Posterior vena cava (tissue), 2 donors: Measurements from ENCODE around the gene DLG2. TPM values are rescaled to one million over a fixed set of nuclear protein-coding genes. Genes with fewer than 3 reads are reported as not detected.

ENCODE experiments used
- DNase-seq: peaks from one replicate; pipeline ENCODE4 v3.0.0-alpha.2; 2020; ENCODE audit warnings: low spot score
- intact Hi-C, 2 donors: fragments of 100-400 bp; cut with DNase I; formaldehyde crosslinking; loops; one replicate each; pipeline versions ENCODE4 v1.14.1 to v1.14.2; 2022 to 2023
- total RNA-seq, 2 donors: library from RNA; stranded (reverse); fragmentation: NEBNext Ultra II Directional; extraction: Animal tissue kit (Norgen Biotek cat#: 25700); gene quantifications; one replicate each; pipeline ENCODE4 v1.2.1, GENCODE V29; 2021
- donor health status: DM: yes; HTN: yes; CAD: no.
- donor health status: DM: yes; HTN: yes; CAD: no.

DLG2 gene
- total RNA-seq, 2 donors from 2014 or later, result 17.2 to 20.5 TPM

GRCh38 chr11:84590106-84590505, 1037.0 kb downstream of the DLG2 start:
- intact Hi-C loops, result no loop called here
- DNase-seq, result no peak

- intact Hi-C loops, result no loop called here
- no peak for DNase-seq
Observed at GRCh38 chr11:84588131-84588829, 1038.9 kb downstream of the DLG2 start.

GRCh38 chr11:84583106-84583505, 1044.0 kb downstream of the DLG2 start:
- intact Hi-C loops, result no loop called here
- DNase-seq, result no peak

DNA sequence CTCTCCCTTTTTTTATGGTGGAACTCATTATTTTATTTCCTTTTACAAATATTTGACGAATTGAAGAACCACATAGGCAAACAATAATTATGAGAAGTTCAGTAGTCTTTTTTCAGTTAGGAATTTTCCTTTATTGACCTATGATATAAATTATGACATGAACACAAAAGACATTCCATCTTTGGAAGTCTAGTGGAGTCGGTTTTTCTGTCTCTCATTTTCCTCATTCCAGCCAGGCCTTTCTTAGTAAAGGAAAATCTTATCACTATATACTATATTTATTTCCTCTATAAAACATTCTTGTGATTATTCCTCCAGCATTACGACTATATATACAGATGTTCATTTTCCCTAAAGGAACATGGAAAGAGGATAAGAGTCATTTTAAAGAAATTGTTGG, 1046.1 kb downstream of the DLG2 start:
- intact Hi-C loops, result no loop called here

GRCh38 chr11:84580428-84580827, 1046.7 kb downstream of the DLG2 start:
- no peak for DNase-seq
- intact Hi-C loops, result no loop called here

More for the DNA sequence above, 1046.1 kb downstream of the DLG2 start:
- DNase-seq, result no peak

GRCh38 chr11:84573868-84574267, 1053.3 kb downstream of the DLG2 start:
- DNase-seq, result no peak
- intact Hi-C loops, result no loop called here

GRCh38 chr11:84566671-84567070, 1060.5 kb downstream of the DLG2 start:
- intact Hi-C loops, result loop anchor here in 1 of 2 donors (10.0 kb wide), 1 partner anchor 148 kb away; no protein-coding TSS in a partner anchor
- no peak for DNase-seq

DNA sequence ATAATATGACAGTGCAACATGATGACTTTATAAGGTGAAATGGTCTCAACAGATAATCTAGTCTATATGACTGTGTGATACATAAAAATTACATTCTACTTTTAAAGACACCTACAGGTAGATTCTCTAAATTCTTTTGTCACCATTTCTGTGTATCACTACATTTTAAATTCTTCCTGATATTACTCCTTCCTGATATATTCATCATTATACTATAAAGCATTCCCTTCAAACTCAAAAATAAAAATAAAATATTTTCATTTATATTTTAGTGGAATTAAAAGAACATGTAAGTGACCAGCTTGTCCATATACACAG, 1062.3 kb downstream of the DLG2 start:
- no peak for DNase-seq
- intact Hi-C loops, result loop anchor here in 1 of 2 donors (10.0 kb wide), 1 partner anchor 150 kb away; no protein-coding TSS in a partner anchor

DNA sequence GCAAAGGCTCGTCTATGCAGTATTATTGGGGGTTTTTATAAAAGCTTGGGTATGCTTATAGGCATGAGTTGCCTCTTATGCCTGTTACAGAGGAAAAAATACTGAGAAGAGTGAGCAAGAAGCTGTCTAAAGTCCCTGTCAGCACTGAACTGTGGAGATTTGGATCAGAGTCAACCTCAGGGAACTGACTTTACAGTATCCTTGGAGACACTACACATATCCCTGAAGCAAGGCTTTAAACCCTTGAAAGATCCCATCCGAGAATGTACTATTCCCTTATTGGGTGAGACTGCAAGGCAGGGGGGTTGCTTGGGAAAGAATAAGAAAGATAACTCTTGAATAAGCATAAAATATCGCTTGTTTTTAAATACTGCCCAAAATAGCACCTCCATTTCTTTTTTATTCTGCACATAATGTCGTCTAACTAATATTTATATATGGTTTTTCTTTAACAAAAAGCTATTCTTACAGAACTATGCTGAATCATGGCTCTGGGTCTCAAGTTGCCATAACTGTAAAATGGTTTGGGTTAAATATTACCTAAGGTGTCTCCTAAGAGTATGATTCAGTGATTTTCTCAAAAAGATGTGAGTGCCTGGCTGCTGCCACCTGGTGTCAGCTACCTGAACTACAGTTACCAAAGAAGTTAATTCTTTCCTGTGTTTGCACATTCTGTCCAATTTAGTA, 1062.8 kb downstream of the DLG2 start:
- intact Hi-C loops, result loop anchor here in 1 of 2 donors (10.0 kb wide), 1 partner anchor 150 kb away; no protein-coding TSS in a partner anchor
- DNase-seq, result no peak

DNA sequence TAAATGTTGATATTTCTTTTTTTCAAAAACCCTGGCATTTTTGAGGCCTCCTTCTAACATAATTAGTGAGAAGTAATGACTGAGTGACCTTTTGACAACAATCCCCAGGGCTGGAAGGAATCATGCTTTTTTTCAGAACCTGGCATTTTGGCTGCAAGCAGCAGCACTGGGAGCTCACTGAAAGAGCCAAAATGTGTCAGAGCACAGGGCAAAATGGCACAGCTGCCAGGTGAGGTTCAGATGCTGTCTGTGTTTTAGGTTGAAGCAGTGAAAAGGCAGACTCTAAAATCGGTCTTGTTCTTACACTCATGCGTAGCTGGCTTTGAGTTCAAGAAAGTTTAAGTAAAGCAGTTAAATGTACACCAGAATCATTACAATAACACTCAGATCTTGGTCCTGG, 1063.8 kb downstream of the DLG2 start:
- DNase-seq, result no peak
- intact Hi-C loops, result loop anchor here in 1 of 2 donors (10.0 kb wide), 1 partner anchor 151 kb away; no protein-coding TSS in a partner anchor

DNA sequence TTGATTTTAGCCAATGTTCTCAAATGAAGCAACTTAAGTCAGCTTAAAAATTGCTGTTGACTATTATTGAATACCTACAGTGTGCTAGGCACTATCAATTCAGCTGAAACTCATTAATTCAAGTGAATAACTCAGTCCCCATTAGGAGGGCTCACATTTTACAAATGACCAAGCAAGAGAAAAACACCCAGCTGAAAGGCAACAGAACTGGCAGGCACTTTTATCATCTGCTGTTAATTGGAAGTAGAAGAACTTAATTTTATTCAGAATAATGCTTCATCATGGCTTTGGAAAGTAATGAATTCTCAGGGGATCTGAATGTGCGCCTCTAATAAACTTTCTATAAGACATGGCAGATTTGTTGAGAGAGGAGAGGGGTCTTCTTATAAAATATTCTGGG, 1066.9 kb downstream of the DLG2 start:
- intact Hi-C loops, result loop anchor here in 1 of 2 donors (10.0 kb wide), 1 partner anchor 155 kb away; no protein-coding TSS in a partner anchor

DNA sequence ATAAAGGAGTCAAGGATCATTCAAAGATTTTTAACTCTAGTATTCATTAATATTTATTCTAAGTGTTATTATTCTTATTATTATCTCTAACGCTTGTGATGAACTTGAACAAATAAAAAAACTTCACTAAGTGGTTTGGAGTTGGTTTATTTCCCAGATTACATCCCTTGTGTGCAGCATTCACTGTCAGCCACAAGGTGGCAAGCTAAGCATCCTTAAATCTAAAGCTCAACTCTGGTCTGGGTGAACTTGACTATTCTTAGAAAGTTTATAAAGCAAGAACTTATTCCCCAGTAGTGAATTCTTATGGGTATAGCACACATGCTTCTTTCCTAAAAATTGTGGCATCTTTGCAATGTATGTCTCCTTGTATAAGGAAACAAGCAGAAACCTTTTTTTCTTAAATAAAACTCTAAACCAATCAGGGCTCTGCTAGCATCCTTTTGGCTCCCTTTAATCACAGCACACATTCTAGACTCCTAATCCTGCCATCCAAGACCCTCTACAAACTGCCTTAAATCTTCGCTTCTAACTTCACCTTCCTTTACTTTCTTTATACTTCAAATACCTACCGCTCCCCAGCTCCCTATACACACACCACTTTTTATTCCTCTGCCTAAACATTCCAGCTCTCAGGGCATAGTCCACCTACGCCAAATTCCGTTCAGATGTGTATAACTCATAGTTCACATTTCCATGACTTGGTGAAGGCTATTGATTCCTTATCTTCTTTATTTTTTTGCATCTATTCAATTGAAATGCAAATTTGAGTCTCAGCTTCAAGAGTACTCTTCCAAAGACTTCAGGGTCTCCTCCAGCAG, 1068.8 kb downstream of the DLG2 start:
- intact Hi-C loops, result no loop called here
- no peak for DNase-seq

More for the DNA sequence above, 1066.9 kb downstream of the DLG2 start:
- no peak for DNase-seq

- no peak for DNase-seq
- intact Hi-C loops, result no loop called here
Observed at GRCh38 chr11:84552791-84553190, 1074.4 kb downstream of the DLG2 start.

DNA sequence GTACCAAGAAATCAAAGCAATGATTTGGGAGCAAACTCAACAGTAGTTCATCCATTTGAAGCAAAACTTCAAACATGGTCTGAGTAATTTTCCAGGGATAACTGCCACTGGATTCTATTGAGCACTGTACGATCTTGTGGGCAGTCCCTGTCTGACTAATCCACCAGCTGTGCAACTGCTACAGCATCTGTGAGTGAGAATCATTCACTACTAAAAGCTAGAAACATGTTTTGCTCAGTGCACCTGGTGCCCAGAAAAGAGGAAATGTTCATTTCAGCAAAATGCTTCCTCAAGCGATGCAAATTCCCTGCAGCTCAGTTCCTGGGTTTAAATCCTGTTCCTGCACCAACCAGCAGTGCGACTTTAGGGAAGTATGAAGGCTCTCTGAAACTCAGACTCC, 1077.9 kb downstream of the DLG2 start:
- DNase-seq, result no peak
- intact Hi-C loops, result no loop called here

- intact Hi-C loops, result no loop called here
- no peak for DNase-seq
Observed at GRCh38 chr11:84544566-84544965, 1082.6 kb downstream of the DLG2 start.

GRCh38 chr11:84543367-84544159, 1083.6 kb downstream of the DLG2 start:
- intact Hi-C loops, result no loop called here
- no peak for DNase-seq

DNA sequence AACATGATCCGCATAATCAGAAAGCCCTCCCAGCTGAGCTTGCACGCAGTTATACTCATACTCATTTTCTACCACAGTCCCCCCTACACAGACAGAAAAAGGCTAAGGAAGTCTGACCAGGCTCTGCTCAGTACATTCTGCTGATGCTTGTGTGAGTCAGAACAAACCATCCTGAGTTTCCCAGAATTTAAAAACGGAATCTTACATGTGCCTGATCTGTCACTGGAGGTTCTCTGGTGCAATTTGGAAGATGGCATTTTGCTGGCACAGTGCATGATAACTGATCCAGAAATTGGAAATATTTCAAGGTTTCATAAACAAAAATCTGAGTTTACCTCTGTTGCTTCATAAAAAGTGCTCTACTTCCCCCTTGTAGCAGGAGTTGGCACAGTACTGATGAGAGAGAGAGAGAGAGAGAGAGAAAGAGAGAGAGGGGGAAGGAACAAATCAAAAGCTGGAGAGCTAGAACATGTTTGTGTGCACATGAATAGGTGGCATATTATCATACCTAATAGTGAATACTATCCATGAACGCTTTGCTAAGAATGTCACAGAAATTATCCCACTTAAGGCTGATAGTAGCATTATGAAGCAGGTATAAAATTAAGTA, 1085.3 kb downstream of the DLG2 start:
- intact Hi-C loops, result no loop called here
- DNase-seq, result no peak

GRCh38 chr11:84536456-84536855, 1090.7 kb downstream of the DLG2 start:
- intact Hi-C loops, result no loop called here

GRCh38 chr11:84532364-84532763, 1094.8 kb downstream of the DLG2 start:
- DNase-seq, result no peak

More at GRCh38 chr11:84536456-84536855, 1090.7 kb downstream of the DLG2 start:
- DNase-seq, result no peak

More at GRCh38 chr11:84532364-84532763, 1094.8 kb downstream of the DLG2 start:
- intact Hi-C loops, result no loop called here
